ENCODE data around the gene PNMA8B.

DNA sequence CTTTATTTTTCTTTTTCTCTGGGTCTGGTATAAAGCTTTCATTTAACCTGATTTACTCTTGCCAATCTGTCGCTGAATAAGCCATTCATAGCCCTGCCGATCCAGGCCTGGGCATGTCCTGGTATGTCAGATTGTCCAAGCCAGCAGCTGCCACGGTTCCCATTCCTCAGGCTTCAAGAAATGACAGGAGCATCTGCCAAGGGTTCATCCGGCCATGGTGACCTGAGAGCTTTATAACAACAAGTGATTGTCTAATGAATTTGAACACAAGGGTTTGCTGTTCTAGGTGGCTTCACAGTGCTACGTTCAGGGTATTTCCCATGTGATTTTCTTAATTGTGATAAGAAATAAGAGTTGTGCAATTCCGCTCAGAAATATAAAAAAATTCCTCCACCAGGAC lies 44.3 kb downstream of the PNMA8B start:
- no peak for TF ChIP-seq POLR2A (IDR thresholded peaks at IDR 0.05)
- TF ChIP-seq, protein P1, sequence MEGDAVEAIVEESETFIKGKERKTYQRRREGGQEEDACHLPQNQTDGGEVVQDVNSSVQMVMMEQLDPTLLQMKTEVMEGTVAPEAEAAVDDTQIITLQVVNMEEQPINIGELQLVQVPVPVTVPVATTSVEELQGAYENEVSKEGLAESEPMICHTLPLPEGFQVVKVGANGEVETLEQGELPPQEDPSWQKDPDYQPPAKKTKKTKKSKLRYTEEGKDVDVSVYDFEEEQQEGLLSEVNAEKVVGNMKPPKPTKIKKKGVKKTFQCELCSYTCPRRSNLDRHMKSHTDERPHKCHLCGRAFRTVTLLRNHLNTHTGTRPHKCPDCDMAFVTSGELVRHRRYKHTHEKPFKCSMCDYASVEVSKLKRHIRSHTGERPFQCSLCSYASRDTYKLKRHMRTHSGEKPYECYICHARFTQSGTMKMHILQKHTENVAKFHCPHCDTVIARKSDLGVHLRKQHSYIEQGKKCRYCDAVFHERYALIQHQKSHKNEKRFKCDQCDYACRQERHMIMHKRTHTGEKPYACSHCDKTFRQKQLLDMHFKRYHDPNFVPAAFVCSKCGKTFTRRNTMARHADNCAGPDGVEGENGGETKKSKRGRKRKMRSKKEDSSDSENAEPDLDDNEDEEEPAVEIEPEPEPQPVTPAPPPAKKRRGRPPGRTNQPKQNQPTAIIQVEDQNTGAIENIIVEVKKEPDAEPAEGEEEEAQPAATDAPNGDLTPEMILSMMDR (IDR thresholded peaks at IDR 0.05) = no peak
